Activated CD4-positive, alpha-beta T cell treated with anti-CD3 and anti-CD28 coated beads for 36 hours (primary cell): ENCODE results near the gene RAB14. TPM values are rescaled to one million over a fixed set of nuclear protein-coding genes. Genes with fewer than 3 reads are reported as not detected.
A peak's percentile ranks its signal among the peaks of the same experiment; 100 is the strongest.
"Not testable (repeated sequence)": the region's sequence is repeated elsewhere in the genome, so short reads cannot be mapped to it uniquely, and the experiment has no call there.

ENCODE experiments used
- ATAC-seq: fragments of 200-7000 bp; cut with Tn5 transposase; one replicate; pipeline ENCODE4 v1.10.0; 2021; ENCODE audit warnings: mild to moderate bottlenecking, moderate library complexity
- CTCF ChIA-PET: fragments of 350-600 bp; sonication (Branson Sonifier 250); formaldehyde crosslinking; loops from one replicate; lab custom pipeline; 2021; ENCODE audit warnings: antibody characterized with exemption; lab: Charles Lee
- POLR2A ChIA-PET: fragments of 350-600 bp; sonication (Branson Sonifier 250); formaldehyde crosslinking; loops from one replicate; lab custom pipeline; 2021; ENCODE audit warnings: antibody characterized with exemption, inconsistent platforms; lab: Charles Lee
- DNase-seq: peaks from one replicate; pipeline ENCODE4 v3.0.0-alpha.2; 2020
- H3K27ac Mint-ChIP-seq: one replicate; pipeline ENCODE4 v1.8.0; 2021; ENCODE audit warnings: mixed read lengths
- H3K27me3 Mint-ChIP-seq: one replicate; pipeline ENCODE4 v1.8.0; 2021; ENCODE audit warnings: mixed read lengths
- H3K36me3 Mint-ChIP-seq: one replicate; pipeline ENCODE4 v1.8.0; 2021; ENCODE audit warnings: low read depth, mixed read lengths
- H3K4me1 Mint-ChIP-seq: one replicate; pipeline ENCODE4 v1.8.0; 2021; ENCODE audit warnings: mixed read lengths
- H3K4me3 Mint-ChIP-seq: one replicate; pipeline ENCODE4 v1.8.0; 2021; ENCODE audit warnings: mild to moderate bottlenecking, moderate library complexity, mixed read lengths
- H3K9me3 Mint-ChIP-seq: one replicate; pipeline ENCODE4 v1.8.0; 2021; ENCODE audit warnings: low read depth, mixed read lengths
- intact Hi-C, 2 experiments: fragments of 100-400 bp; cut with DNase I in 1 of 2; cut with micrococcal nuclease in 1 of 2; formaldehyde crosslinking; loops; one replicate each; pipeline versions ENCODE4 v1.14.2 to v1.15.1; 2022 to 2024; cut with DNase I, micrococcal nuclease
- total RNA-seq, 2 experiments: library from RNA; stranded (reverse); gene quantifications; one replicate each; pipeline ENCODE4 v1.2.3, GENCODE V29; 2021

The RAB14 gene
- total RNA-seq, 2 experiments from 2014 or later, result 52.3 to 54.7 TPM

DNA sequence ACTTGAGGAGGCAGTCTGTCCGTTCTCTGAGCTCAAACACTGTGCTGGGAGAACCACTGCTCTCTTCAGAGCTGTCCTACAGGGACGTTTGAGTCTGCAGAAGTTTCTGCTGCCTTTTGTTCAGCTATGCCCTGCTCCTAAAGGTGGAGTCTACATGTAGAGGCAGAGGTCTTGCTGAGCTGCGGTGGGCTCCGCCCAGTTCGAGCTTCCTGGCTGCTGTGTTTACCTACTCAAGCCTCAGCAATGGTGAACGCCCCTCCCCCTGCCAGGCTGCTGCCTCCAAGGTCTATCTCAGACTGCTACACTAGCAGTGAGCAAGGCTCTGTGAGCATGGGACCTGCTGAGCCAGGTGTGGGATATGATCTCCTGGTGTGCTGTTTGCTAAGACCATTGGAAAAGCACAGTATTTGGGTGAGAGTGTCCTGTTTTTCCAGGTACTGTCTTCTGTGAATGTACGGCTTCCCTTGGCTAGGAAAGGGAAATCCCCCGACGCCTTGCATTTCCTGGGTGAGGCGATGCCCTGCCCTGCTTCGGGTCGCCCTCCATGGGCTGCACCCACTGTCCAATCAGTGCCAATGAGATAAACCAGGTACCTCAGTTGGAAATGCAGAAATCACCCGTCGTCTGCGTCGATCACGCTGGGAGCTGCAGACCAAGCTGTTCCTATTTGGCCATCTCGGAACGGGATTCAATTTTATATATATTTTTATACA is 68.4 kb downstream of the RAB14 start:
- POLR2A ChIA-PET, result no interaction called here
- intact Hi-C loops, result no loop called here
- Mint-ChIP-seq H3K4me1 (peaks cover 55% of the 10 kb centered on the region), H3K36me3 (peaks cover 72% of the 10 kb centered on the region), H3K4me3 (no peak overlapping the region), H3K27ac (peak overlapping the region; percentile 53), H3K27me3 (no peaks in the 10 kb centered on the region), H3K9me3 (peaks cover 10% of the 10 kb centered on the region)
- ATAC-seq (peak; percentile 83), DNase-seq (peak; percentile 77)
- CTCF ChIA-PET, result interaction anchor here (0.6 to 1.7 kb wide), 5 partner anchors 9 to 208 kb away, joined by 3 to 6 read pairs (median 4); no protein-coding TSS in a partner anchor

DNA sequence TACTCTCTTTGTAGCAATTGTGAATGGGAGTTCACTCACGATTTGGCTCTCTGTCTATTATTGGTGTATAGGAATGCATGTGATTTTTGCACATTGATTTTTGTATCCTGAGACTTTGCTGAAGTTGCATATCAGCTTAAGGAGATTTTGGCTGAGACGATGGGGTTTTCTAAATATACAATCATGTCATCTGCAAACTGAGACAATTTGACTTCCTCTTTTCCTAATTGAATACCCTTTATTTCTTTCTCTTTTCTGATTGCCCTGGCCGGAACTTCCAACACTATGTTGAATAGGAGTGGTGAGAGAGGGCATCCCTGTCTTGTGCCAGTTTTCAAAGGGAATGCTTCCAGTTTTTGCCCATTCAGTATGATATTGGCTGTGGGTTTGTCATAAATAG is 72.3 kb downstream of the RAB14 start:
- peaks cover 78% of the 10 kb centered on the region for H3K36me3 Mint-ChIP-seq
- CTCF ChIA-PET, result interaction anchor here (0.6 to 1.1 kb wide), 2 partner anchors 68 to 1694 kb away, joined by 3 to 4 read pairs; no protein-coding TSS in a partner anchor
- H3K27me3 Mint-ChIP-seq, H3K4me3 Mint-ChIP-seq, POLR2A ChIA-PET, H3K27ac Mint-ChIP-seq, DNase-seq, ATAC-seq, intact Hi-C loops, H3K9me3 Mint-ChIP-seq: not testable (repeated sequence)
- H3K4me1 Mint-ChIP-seq, result peaks cover 60% of the 10 kb centered on the region

Other genes starting within 250 kb of the RAB14 start
- 1 to 10 TPM; 2.3 to 2.4 TPM for gene C5, start 151.6 kb downstream of the RAB14 start, total RNA-seq
- gene CNTRL, start 126.9 kb downstream of the RAB14 start, total RNA-seq, result 10 to 100 TPM; 64.1 to 72.2 TPM
- gene GSN, start 66.3 kb upstream of the RAB14 start, total RNA-seq, result 1 to 10 TPM; 1.7 to 1.9 TPM
- gene STOM, start 168.4 kb upstream of the RAB14 start, total RNA-seq, result 10 to 100 TPM; 34.7 to 44.5 TPM